Panc1 (cell line): ENCODE data around the gene TOPORS. TPM values are rescaled to one million over a fixed set of nuclear protein-coding genes. Genes with fewer than 3 reads are reported as not detected.

Source experiments
- ATAC-seq: fragments of 200-7000 bp; cut with Tn5 transposase; 2 replicates; pipeline ENCODE4 v1.9.1; 2020; ENCODE audit warnings: mild to moderate bottlenecking, moderate library complexity
- BruUV-seq: library from RNA; stranded (reverse); fragments of 400-500 nt; replicated peaks from 2 replicates; lab custom pipeline; 2021; lab: Mats Ljungman, UMichigan
- CTCF ChIA-PET: fragments of 300-600 bp; sonication (Branson Sonifier 250); formaldehyde crosslinking; loops from one replicate; lab custom pipeline; 2022; ENCODE audit warnings: antibody characterized with exemption; lab: Charles Lee
- POLR2A ChIA-PET: fragments of 300-600 bp; sonication (Branson Sonifier 250); formaldehyde crosslinking; loops from one replicate; lab custom pipeline; 2022; ENCODE audit warnings: antibody characterized with exemption; lab: Charles Lee
- DNase-seq: peaks from one replicate; pipeline ENCODE4 v3.0.0-alpha.2; 2010; ENCODE audit warnings: low read depth, low spot score
- H3K27ac ChIP-seq: 2 replicates; pipeline ENCODE4 v1.5.1; 2011; ENCODE audit warnings: mild to moderate bottlenecking, low read length, inconsistent platforms
- H3K27me3 ChIP-seq: fragments of 200-500 bp; sonication (Bioruptor generic); 2 replicates; pipeline ENCODE4 v1.6.0; 2014; ENCODE audit warnings: low read length, inconsistent platforms; ENCODE audit not compliant: control insufficient read depth, insufficient read depth
- H3K36me3 ChIP-seq: fragments of 200-500 bp; sonication (Bioruptor generic); 2 replicates; pipeline ENCODE4 v1.5.1; 2014; ENCODE audit warnings: inconsistent platforms, mild to moderate bottlenecking, low read length, moderate library complexity; ENCODE audit not compliant: control insufficient read depth, insufficient read depth
- H3K4me1 ChIP-seq: 2 replicates; pipeline ENCODE4 v1.5.1; 2011; ENCODE audit warnings: inconsistent platforms, mild to moderate bottlenecking, low read length, moderate library complexity; ENCODE audit not compliant: control insufficient read depth, insufficient read depth
- H3K4me3 ChIP-seq, 2 experiments: 2 replicates each; pipeline ENCODE4 v1.5.1; 2011 to 2012; ENCODE audit warnings: low read depth in 2 of 2, low read length in 2 of 2, mild to moderate bottlenecking in 2 of 2, inconsistent platforms in 1 of 2, moderate library complexity in 1 of 2
- H3K9me3 ChIP-seq: fragments of 200-500 bp; sonication (Bioruptor generic); 2 replicates; pipeline ENCODE4 v1.5.1; 2014; ENCODE audit warnings: low read depth, mild to moderate bottlenecking, inconsistent platforms, low read length, moderate library complexity; ENCODE audit not compliant: control insufficient read depth, insufficient read depth
- CTCF ChIP-seq: fragments of 450-650 bp; IDR thresholded peaks from 2 replicates; pipeline ENCODE4 v1.5.1; 2017; ENCODE audit warnings: mild to moderate bottlenecking
- POLR2AphosphoS5 ChIP-seq: IDR thresholded peaks from 2 replicates; pipeline ENCODE4 v1.6.1; 2012; ENCODE audit warnings: mild to moderate bottlenecking, low read depth, low read length, moderate library complexity
- REST ChIP-seq, 2 experiments: IDR thresholded peaks; 2 replicates each; pipeline ENCODE4 v1.6.1; 2011 to 2012; ENCODE audit warnings: low read depth in 2 of 2, control low read depth in 1 of 2, low read length in 1 of 2, mild to moderate bottlenecking in 1 of 2, moderate library complexity in 1 of 2; ENCODE audit not compliant: insufficient read depth in 1 of 2
- SIN3A ChIP-seq: IDR thresholded peaks from 2 replicates; pipeline ENCODE4 v1.6.1; 2012; ENCODE audit warnings: low read depth, mild to moderate bottlenecking, low read length, moderate library complexity, borderline replicate concordance; ENCODE audit not compliant: insufficient read depth
- TCF7L2 ChIP-seq: IDR thresholded peaks from 2 replicates; pipeline ENCODE4 v1.6.1; 2011; ENCODE audit warnings: mild to moderate bottlenecking, low read depth, low read length, inconsistent platforms
- in situ Hi-C: cut with HindIII; loops from 2 replicates; pipeline ENCODE4 v1.10.0; 2016; ENCODE audit warnings: low sequenced_read_pairs, low pct_unique_long_range_greater_than_20kb
- intact Hi-C: fragments of 100-400 bp; cut with micrococcal nuclease; formaldehyde crosslinking; loops from one replicate; pipeline ENCODE4 v1.10.0; 2022; ENCODE audit not compliant: unreplicated experiment
- total RNA-seq: library from RNA; stranded (reverse); gene quantifications from one replicate; pipeline ENCODE4 v1.2.1, GENCODE V29; 2021; ENCODE audit not compliant: unreplicated experiment

The TOPORS gene
- total RNA-seq, 1 experiment from 2014 or later, result 21.2 TPM

- TF ChIP-seq POLR2AphosphoS5 (no peak), REST (IDR thresholded peaks at IDR 0.05; ENCODE audit: insufficient read depth in 1 of 2, low read depth in 2 of 2, low read length in 1 of 2) (no peak), TCF7L2 (no peak), CTCF (no peak), SIN3A (no peak)
- Histone ChIP-seq H3K27me3 (no peaks in the 10 kb centered on the region; the same call in 1 of the 2 replicates), H3K36me3 (no peaks in the 10 kb centered on the region), H3K9me3 (no peaks in the 10 kb centered on the region), H3K4me3 (no peak overlapping the region), H3K27ac (no peak overlapping the region), H3K4me1 (no peaks in the 10 kb centered on the region)
- in situ Hi-C loops, result no loop called here
- DNase-seq (no peak), ATAC-seq (no peak)
- CTCF ChIA-PET, result no interaction called here
- intact Hi-C loops, result loop anchor here (10.0 kb wide), 1 partner anchor 108 kb away; no protein-coding TSS in a partner anchor
- BruUV-seq, result no TSS peak
- POLR2A ChIA-PET, result interaction anchor here (0.7 kb wide), 1 partner anchor 13 kb away, joined by 8 read pairs; no protein-coding TSS in a partner anchor
Observed at GRCh38 chr9:32596936-32597335, 44.5 kb upstream of the TOPORS start.

GRCh38 chr9:32596096-32596865 lies 43.9 kb upstream of the TOPORS start:
- ChIA-PET POLR2A (no interaction called here), CTCF (no interaction called here)
- BruUV-seq, result no TSS peak
- ATAC-seq (no peak), DNase-seq (no peak)
- H3K27ac ChIP-seq, result no peak overlapping the region
- no peaks in the 10 kb centered on the region; the same call in 1 of the 2 replicates for H3K27me3 ChIP-seq
- H3K4me3 ChIP-seq, result no peak overlapping the region
- H3K36me3 ChIP-seq, result no peaks in the 10 kb centered on the region
- intact Hi-C loops, result loop anchor here (10.0 kb wide), 1 partner anchor 109 kb away; no protein-coding TSS in a partner anchor
- no peaks in the 10 kb centered on the region for H3K9me3 ChIP-seq
- H3K4me1 ChIP-seq, result no peaks in the 10 kb centered on the region
- TF ChIP-seq POLR2AphosphoS5 (no peak), REST (IDR thresholded peaks at IDR 0.05; ENCODE audit: insufficient read depth in 1 of 2, low read depth in 2 of 2, low read length in 1 of 2) (no peak), CTCF (no peak), SIN3A (no peak), TCF7L2 (no peak)
- in situ Hi-C loops, result no loop called here
